Lung (tissue), 12 donors: ENCODE results near the gene NCOA3. TPM values are rescaled to one million over a fixed set of nuclear protein-coding genes. Genes with fewer than 3 reads are reported as not detected.

Experiments
- ATAC-seq: fragments of 200-7000 bp; cut with Tn5 transposase; one replicate; pipeline ENCODE4 v1.9.1; 2020; ENCODE audit warnings: moderate number of reproducible peaks; ENCODE audit not compliant: insufficient read depth, low FRiP score
- DNase-seq, 3 donors: peaks; one replicate each; pipeline ENCODE4 v3.0.0-alpha.2; 2013 to 2017
- H3K27ac ChIP-seq, 2 donors: one replicate each; pipeline ENCODE4 v1.5.1; 2013; ENCODE audit warnings: mild to moderate bottlenecking in 2 of 2, moderate library complexity in 2 of 2, control low read depth in 1 of 2, inconsistent platforms in 1 of 2, low read depth in 1 of 2, low read length in 1 of 2
- H3K27me3 ChIP-seq, 3 donors: one replicate each; pipeline ENCODE4 v1.5.1; 2013; ENCODE audit warnings: low read length in 2 of 3; ENCODE audit not compliant: control insufficient read depth in 3 of 3, insufficient read depth in 3 of 3
- H3K36me3 ChIP-seq, 4 donors: one replicate each; pipeline ENCODE4 v1.5.1; 2013; ENCODE audit warnings: low read length in 4 of 4, mild to moderate bottlenecking in 1 of 4, moderate library complexity in 1 of 4; ENCODE audit not compliant: control insufficient read depth in 4 of 4, insufficient read depth in 4 of 4
- H3K4me1 ChIP-seq, 5 donors: one replicate each; pipeline ENCODE4 v1.5.1; 2013; ENCODE audit warnings: low read length in 5 of 5, mild to moderate bottlenecking in 2 of 5, moderate library complexity in 1 of 5; ENCODE audit not compliant: control insufficient read depth in 5 of 5, insufficient read depth in 5 of 5
- H3K4me3 ChIP-seq: one replicate; pipeline ENCODE4 v1.5.1; 2013; ENCODE audit warnings: mild to moderate bottlenecking, control low read depth, moderate library complexity
- H3K9ac ChIP-seq, 2 donors: one replicate each; pipeline ENCODE4 v1.5.1; 2013; ENCODE audit warnings: low read length in 2 of 2, control low read depth in 1 of 2; ENCODE audit not compliant: insufficient read depth in 1 of 2
- H3K9me3 ChIP-seq, 4 donors: one replicate each; pipeline ENCODE4 v1.5.1; 2013; ENCODE audit warnings: low read length in 3 of 4, mild to moderate bottlenecking in 1 of 4, moderate library complexity in 1 of 4; ENCODE audit not compliant: control insufficient read depth in 4 of 4, insufficient read depth in 3 of 4
- CTCF ChIP-seq: IDR thresholded peaks from 2 replicates; pipeline ENCODE4 v1.5.1; 2012; ENCODE audit warnings: mild to moderate bottlenecking; ENCODE audit errors: control extremely low read depth, extremely low read depth
- WGBS, 2 donors: extraction: QIAGEN DNeasy Blood & Tissue Kit; methylation state at CpG; one replicate each; pipeline ENCODE4 v1.1.7; 2013; 5-methylcytosine and 5-hydroxymethylcytosine counted together
- polyA plus RNA-seq, 2 donors: library from polyadenylated mRNA; stranded (reverse); fragments of 200-250 nt; gene quantifications; one replicate each; pipeline ENCODE4 v1.2.1, GENCODE V29; 2013
- total RNA-seq, 2 donors: library from RNA; depleted of rRNA in 1 of 2; stranded (reverse); fragments of >200 nt in 1 of 2; gene quantifications; one replicate each; pipeline ENCODE4 v1.2.1, GENCODE V29; 2014 to 2021
- donor health status: control.
- donor health status: control.
- donor health status: Bipolar disorder and iron deficiency.
- donor health status: healthy.
- donor health status: DM: yes; HTN: yes; CAD: no.

Gene NCOA3
- total and polyA plus RNA-seq, 4 donors = 5.5 to 69.4 (median 22.6) TPM

GRCh38 chr20:47585087-47585747, 83.5 kb downstream of the NCOA3 start:
- no peaks in the 10 kb centered on the region for H3K9me3 ChIP-seq
- DNase-seq = no peak
- no peaks in the 10 kb centered on the region for H3K27me3 ChIP-seq
- H3K4me3 ChIP-seq = no peak overlapping the region
- no peak overlapping the region for H3K9ac ChIP-seq
- H3K27ac ChIP-seq = peak overlapping the region in 1 of 2 donors; percentile 22
- peaks cover 1 to 3% (median 2%) of the 10 kb centered on the region in 4 donors for H3K36me3 ChIP-seq
- no peak for TF ChIP-seq CTCF
- ATAC-seq = no peak
- 77 to 88% methylated on average over 10 of the region's 10 CpGs for WGBS, 2 donors
- peaks cover 0 to 13% (median 4%) of the 10 kb centered on the region in 5 donors for H3K4me1 ChIP-seq

GRCh38 chr20:47586649-47587294, 85.1 kb downstream of the NCOA3 start:
- ATAC-seq = no peak
- DNase-seq = peak in 2 of 3 donors; percentile 65 to 66
- no peak overlapping the region for H3K27ac ChIP-seq
- H3K27me3 ChIP-seq = no peaks in the 10 kb centered on the region
- H3K9ac ChIP-seq = no peak overlapping the region
- H3K36me3 ChIP-seq = peaks cover 1 to 3% (median 2%) of the 10 kb centered on the region in 4 donors
- H3K4me3 ChIP-seq = no peak overlapping the region
- no peaks in the 10 kb centered on the region for H3K9me3 ChIP-seq
- WGBS, 2 donors = 85 to 89% methylated on average over 6 of the region's 6 CpGs
- H3K4me1 ChIP-seq = peaks cover 0 to 8% (median 4%) of the 10 kb centered on the region in 5 donors
- no peak for TF ChIP-seq CTCF

- ATAC-seq = no peak
- Histone ChIP-seq H3K36me3 (peaks cover 1 to 3% (median 2%) of the 10 kb centered on the region in 4 donors), H3K27me3 (no peaks in the 10 kb centered on the region), H3K9ac (no peak overlapping the region), H3K27ac (no peak overlapping the region), H3K4me1 (peaks cover 0 to 8% (median 2%) of the 10 kb centered on the region in 5 donors), H3K4me3 (no peak overlapping the region), H3K9me3 (no peaks in the 10 kb centered on the region)
- no peak for TF ChIP-seq CTCF
- DNase-seq = no peak
- WGBS, 2 donors = 97 to 98% methylated on average over 8 of the region's 8 CpGs
Observed at GRCh38 chr20:47588158-47588557, 86.5 kb downstream of the NCOA3 start.
